Hepatocyte (in vitro differentiated cells): Measurements from ENCODE around the gene DYSF. TPM values are rescaled to one million over a fixed set of nuclear protein-coding genes. Genes with fewer than 3 reads are reported as not detected.

ENCODE experiments used
- DNase-seq: peaks from one replicate; pipeline ENCODE4 v3.0.0-alpha.2; 2016; ENCODE audit warnings: low spot score
- H2AFZ ChIP-seq: fragments of 200-600 bp; sonication (generic); 2 replicates; pipeline ENCODE4 v1.6.0; 2016; ENCODE audit warnings: antibody characterized with exemption, mild to moderate bottlenecking
- H3K27ac ChIP-seq: fragments of 200-600 bp; sonication (generic); 2 replicates; pipeline ENCODE4 v1.5.1; 2016; ENCODE audit warnings: mild to moderate bottlenecking
- H3K27me3 ChIP-seq: fragments of 200-600 bp; sonication (generic); 2 replicates; pipeline ENCODE4 v1.6.1; 2016
- H3K36me3 ChIP-seq: fragments of 200-600 bp; sonication (generic); replicated peaks from 2 replicates; pipeline ENCODE4 v1.5.1; 2016; ENCODE audit warnings: low read depth; ENCODE audit not compliant: insufficient read depth
- H3K4me1 ChIP-seq: fragments of 200-600 bp; sonication (generic); 2 replicates; pipeline ENCODE4 v1.5.1; 2016; ENCODE audit warnings: mild to moderate bottlenecking, moderate library complexity; ENCODE audit not compliant: insufficient read depth
- H3K4me2 ChIP-seq: fragments of 200-600 bp; sonication (generic); 2 replicates; pipeline ENCODE4 v1.6.0; 2016
- H3K4me3 ChIP-seq: fragments of 200-600 bp; sonication (generic); 2 replicates; pipeline ENCODE4 v1.5.1; 2016; ENCODE audit warnings: mild to moderate bottlenecking
- H3K79me2 ChIP-seq: fragments of 200-600 bp; sonication (generic); 2 replicates; pipeline ENCODE4 v1.6.0; 2017; ENCODE audit warnings: mild to moderate bottlenecking
- H3K9me2 ChIP-seq: fragments of 200-600 bp; sonication (generic); replicated peaks from 2 replicates; pipeline ENCODE4 v1.6.0; 2017; ENCODE audit warnings: mild to moderate bottlenecking; ENCODE audit not compliant: insufficient read depth
- H3K9me3 ChIP-seq: fragments of 200-600 bp; sonication (generic); 2 replicates; pipeline ENCODE4 v1.5.1; 2016; ENCODE audit warnings: low read depth, mild to moderate bottlenecking
- H4K20me1 ChIP-seq: fragments of 200-600 bp; sonication (generic); 2 replicates; pipeline ENCODE4 v1.6.0; 2016; ENCODE audit warnings: mild to moderate bottlenecking; ENCODE audit not compliant: insufficient read depth, poor library complexity, severe bottlenecking
- EZH2 ChIP-seq: fragments of 200-600 bp; sonication (generic); IDR thresholded peaks from 2 replicates; pipeline ENCODE4 v1.6.1; 2016; ENCODE audit warnings: antibody characterized with exemption, mild to moderate bottlenecking, borderline replicate concordance
- EZH2phosphoT487 ChIP-seq: fragments of 200-600 bp; sonication (generic); IDR thresholded peaks from one replicate; pipeline ENCODE4 v1.6.1; 2018; ENCODE audit warnings: antibody characterized with exemption, mild to moderate bottlenecking, low read depth, moderate library complexity; ENCODE audit not compliant: unreplicated experiment, severe bottlenecking
- WGBS: methylation state at CpG from one replicate; pipeline ENCODE4 v1.1.6; 2016; ENCODE audit warnings: low lambda C conversion rate; ENCODE audit errors: missing lambda C conversion rate; 5-methylcytosine and 5-hydroxymethylcytosine counted together
- polyA plus RNA-seq: library from polyadenylated mRNA; unstranded; fragments of >200 nt; fragmentation: Nextera tagmentation; extraction: Ambion mirVana; gene quantifications from 2 replicates; pipeline ENCODE4 v1.2.1, GENCODE V29; 2016
- total RNA-seq: library from RNA; depleted of rRNA; stranded (reverse); fragments of >200 nt; gene quantifications from 2 replicates; pipeline ENCODE4 v1.2.3, GENCODE V29; 2014
- TF ChIP-seq, protein P1 (sequence below): fragments of 200-600 bp; sonication (generic); IDR thresholded peaks from 2 replicates; pipeline ENCODE4 v1.5.1; 2016; ENCODE audit warnings: antibody characterized with exemption, mild to moderate bottlenecking; ENCODE audit not compliant: poor library complexity

Gene DYSF
- total and polyA plus RNA-seq, 2 experiments from 2014 or later: 0.25 to 0.90 TPM

DNA sequence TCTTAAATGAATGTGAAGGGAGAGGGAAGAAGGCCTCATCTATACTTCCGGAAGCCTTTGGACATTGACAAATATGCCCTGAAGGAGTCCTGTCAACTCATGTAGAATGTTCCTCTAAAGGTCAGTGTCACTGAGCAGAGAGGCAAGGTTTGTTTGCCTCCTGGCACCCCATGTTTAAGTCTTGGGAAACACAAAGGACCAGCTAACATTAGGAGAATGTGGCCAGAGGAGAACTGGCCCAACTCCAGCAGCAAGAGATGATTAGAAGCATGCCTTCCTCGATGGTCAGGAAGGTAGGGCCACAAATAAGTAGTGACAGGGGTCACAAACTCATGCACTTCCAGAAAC lies 5.7 kb downstream of the DYSF start:
- H3K27ac ChIP-seq: no peak overlapping the region
- no peaks in the 10 kb centered on the region for H3K79me2 ChIP-seq
- WGBS: 88% methylated on average over 2 of the region's 2 CpGs
- H4K20me1 ChIP-seq: no peaks in the 10 kb centered on the region
- H3K4me2 ChIP-seq: no peak overlapping the region
- no peak for DNase-seq
- no peaks in the 10 kb centered on the region for H3K9me3 ChIP-seq
- H3K9me2 ChIP-seq: no peaks in the 10 kb centered on the region
- H3K36me3 ChIP-seq: no peaks in the 10 kb centered on the region
- no peak overlapping the region for H2AFZ ChIP-seq
- H3K4me3 ChIP-seq: no peak overlapping the region
- H3K4me1 ChIP-seq: peaks cover 1% of the 10 kb centered on the region
- H3K27me3 ChIP-seq: peaks cover 22% of the 10 kb centered on the region
- TF ChIP-seq, protein P1, sequence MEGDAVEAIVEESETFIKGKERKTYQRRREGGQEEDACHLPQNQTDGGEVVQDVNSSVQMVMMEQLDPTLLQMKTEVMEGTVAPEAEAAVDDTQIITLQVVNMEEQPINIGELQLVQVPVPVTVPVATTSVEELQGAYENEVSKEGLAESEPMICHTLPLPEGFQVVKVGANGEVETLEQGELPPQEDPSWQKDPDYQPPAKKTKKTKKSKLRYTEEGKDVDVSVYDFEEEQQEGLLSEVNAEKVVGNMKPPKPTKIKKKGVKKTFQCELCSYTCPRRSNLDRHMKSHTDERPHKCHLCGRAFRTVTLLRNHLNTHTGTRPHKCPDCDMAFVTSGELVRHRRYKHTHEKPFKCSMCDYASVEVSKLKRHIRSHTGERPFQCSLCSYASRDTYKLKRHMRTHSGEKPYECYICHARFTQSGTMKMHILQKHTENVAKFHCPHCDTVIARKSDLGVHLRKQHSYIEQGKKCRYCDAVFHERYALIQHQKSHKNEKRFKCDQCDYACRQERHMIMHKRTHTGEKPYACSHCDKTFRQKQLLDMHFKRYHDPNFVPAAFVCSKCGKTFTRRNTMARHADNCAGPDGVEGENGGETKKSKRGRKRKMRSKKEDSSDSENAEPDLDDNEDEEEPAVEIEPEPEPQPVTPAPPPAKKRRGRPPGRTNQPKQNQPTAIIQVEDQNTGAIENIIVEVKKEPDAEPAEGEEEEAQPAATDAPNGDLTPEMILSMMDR: no peak

DNA sequence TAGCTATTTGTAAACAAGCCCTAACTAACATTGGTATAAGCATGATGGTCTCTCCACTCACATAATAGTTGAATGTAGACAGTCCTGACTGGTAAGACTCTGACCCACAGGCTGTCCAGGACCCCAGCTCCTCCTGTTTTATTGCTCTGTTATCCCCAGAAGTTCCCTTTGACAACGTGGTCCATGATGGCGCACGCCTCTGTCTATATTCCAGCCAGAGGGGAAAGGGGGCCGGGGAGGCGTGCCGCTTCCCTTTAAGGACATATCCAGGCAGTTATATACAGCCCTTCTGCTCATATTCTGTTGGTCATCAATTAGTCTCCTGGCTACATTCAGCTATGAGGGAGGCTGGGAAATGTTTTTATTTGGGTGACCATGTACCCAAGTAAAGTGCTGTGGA lies 6.7 kb downstream of the DYSF start:
- Histone ChIP-seq H3K27ac (no peak overlapping the region), H3K9me3 (no peaks in the 10 kb centered on the region), H3K9me2 (no peaks in the 10 kb centered on the region), H3K4me1 (no peaks in the 10 kb centered on the region), H3K79me2 (no peaks in the 10 kb centered on the region), H3K27me3 (peaks cover 22% of the 10 kb centered on the region), H3K4me3 (no peak overlapping the region), H3K36me3 (no peaks in the 10 kb centered on the region), H4K20me1 (no peaks in the 10 kb centered on the region), H3K4me2 (no peak overlapping the region), H2AFZ (no peak overlapping the region)
- WGBS: 81% methylated on average over 6 of the region's 6 CpGs
- TF ChIP-seq, protein P1: no peak
- TF ChIP-seq EZH2 (no peak), EZH2phosphoT487 (no peak)
- DNase-seq: no peak

DNA sequence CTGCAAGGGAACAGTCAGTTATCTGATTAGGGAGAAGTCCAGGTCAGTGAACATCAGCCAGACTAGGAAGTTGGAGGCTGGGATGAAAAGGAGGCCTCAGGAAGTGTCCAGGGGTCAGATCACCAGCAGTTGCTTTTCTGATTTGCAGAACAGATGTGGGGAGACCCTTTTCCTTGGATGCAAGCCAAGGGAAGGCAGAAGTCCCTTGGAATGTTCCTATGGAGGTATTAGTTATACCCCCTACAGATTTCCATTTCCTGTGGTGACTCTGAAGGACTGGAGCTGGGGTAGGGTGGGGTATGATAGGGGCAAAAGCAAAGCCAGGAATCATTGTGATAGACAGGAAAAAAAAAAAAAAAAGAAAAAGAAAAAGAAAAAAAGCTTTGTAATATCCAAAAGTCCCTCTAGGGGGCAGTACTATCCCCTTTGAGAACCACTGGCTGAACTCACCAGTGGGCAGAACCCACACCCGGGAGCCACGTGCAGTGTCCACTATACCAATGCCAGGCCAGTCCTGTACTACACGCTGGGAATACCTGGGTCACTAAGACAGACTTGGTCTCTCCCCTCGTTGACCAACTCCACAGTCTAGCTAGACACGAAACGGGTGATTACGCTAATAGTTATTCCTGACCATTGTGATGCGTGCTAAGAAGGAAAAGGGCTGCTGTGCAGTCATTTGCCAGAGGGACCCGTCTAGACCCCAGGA lies 7.4 kb downstream of the DYSF start:
- H3K4me1 ChIP-seq: no peaks in the 10 kb centered on the region
- no peak overlapping the region for H3K4me2 ChIP-seq
- H3K79me2 ChIP-seq: no peaks in the 10 kb centered on the region
- H2AFZ ChIP-seq: no peak overlapping the region
- no peak for TF ChIP-seq EZH2
- TF ChIP-seq, protein P1: peak; percentile 41
- no peak for TF ChIP-seq EZH2phosphoT487
- H3K27me3 ChIP-seq: peaks cover 25% of the 10 kb centered on the region
- no peaks in the 10 kb centered on the region for H4K20me1 ChIP-seq
- no peaks in the 10 kb centered on the region for H3K9me3 ChIP-seq
- H3K27ac ChIP-seq: no peak overlapping the region
- H3K4me3 ChIP-seq: no peak overlapping the region
- H3K36me3 ChIP-seq: no peaks in the 10 kb centered on the region
- DNase-seq: no peak
- 46% methylated on average over 9 of the region's 9 CpGs for WGBS
- H3K9me2 ChIP-seq: no peaks in the 10 kb centered on the region

DNA sequence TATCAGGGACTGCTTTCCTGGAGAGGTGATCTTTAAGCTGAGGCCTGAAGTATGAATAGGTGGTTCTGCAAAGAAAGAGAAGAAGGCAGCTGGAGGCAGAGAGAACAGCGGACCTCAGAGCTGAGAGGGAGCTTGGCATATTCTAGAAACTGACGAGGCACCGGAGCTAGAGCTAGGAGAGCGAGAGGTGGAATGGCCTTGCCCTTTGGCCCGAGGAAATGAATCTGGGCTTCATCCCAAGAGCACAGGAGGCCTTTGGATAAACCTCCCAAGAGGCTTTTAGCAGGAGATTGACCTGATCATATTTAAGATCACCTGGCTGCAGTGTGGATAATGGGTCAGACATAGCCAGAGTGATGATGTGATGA lies 7.9 kb downstream of the DYSF start:
- no peaks in the 10 kb centered on the region for H3K9me2 ChIP-seq
- no peaks in the 10 kb centered on the region for H3K36me3 ChIP-seq
- H3K27me3 ChIP-seq: peaks cover 31% of the 10 kb centered on the region
- no peak overlapping the region for H3K4me3 ChIP-seq
- TF ChIP-seq EZH2phosphoT487 (no peak), EZH2 (no peak)
- TF ChIP-seq, protein P1: no peak
- no peaks in the 10 kb centered on the region for H3K79me2 ChIP-seq
- no peaks in the 10 kb centered on the region for H4K20me1 ChIP-seq
- no peaks in the 10 kb centered on the region for H3K4me1 ChIP-seq
- no peak for DNase-seq
- no peak overlapping the region for H3K4me2 ChIP-seq
- H3K9me3 ChIP-seq: no peaks in the 10 kb centered on the region
- H3K27ac ChIP-seq: no peak overlapping the region
- 51% methylated on average over 5 of the region's 5 CpGs for WGBS
- H2AFZ ChIP-seq: no peak overlapping the region
